Measurements from ENCODE around the gene SRBD1.
A peak's percentile ranks its signal among the peaks of the same experiment; 100 is the strongest.

SRBD1 gene

DNA sequence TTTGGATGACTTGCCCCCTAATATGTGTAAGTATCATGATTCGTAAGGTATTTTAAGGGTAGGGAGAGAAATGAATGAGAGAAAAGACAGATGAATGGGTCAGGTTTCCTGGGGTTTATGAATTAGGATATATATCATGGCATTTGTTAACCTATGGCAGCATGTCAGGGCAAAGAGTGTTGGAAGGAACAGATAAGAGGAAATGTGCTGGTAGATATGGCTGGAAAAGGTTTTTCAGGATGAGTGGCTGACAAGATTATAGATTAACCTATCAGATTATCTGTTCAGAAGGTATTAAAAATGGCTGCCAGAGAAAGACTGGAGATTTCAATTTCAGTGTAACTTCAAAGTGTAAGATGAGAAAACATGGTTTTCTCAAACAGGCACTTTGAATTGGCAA is 67.8 kb downstream of the SRBD1 start:
- no peak for DNase-seq

DNA sequence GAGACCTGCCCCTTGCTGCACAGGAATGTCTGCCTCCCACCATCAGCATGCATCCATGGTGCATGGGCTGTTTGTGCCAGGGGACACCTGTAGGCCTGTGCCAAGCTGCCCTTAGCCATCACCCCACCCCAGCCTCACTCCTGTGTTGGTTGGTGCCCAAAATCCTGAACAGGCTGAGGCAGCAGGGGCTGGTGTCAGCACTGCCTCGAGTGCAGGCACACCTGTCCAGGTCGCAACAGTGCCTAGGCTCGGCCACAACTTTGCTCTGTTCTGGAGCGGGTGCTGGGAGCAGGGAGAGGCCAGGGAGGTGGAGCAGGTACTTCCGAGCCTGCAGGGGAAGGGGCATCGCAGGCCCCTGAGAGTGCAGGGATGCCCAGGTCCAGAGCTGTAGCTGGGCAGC is 69.1 kb downstream of the SRBD1 start:
- DNase-seq: no peak

DNA sequence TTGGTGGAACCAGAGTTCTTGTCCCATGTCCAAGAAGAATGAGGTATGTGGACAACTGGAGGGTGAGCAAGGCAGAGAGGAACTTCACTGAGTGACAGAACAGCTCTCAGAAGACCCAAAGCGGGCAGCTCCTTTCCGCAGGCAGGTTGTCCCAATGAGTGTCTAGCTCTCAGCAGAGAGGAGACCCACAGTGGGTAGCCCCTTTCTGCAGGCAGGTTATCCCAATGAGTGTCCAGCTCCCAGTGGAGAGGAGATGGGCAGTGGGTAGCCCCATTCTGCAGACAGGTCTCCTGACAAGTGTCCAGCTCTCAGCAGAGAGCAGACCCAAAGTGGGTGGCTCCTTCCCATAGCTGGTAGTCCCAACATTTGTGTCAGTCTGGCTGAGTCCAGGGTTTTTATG is 69.6 kb downstream of the SRBD1 start:
- DNase-seq: no peak

DNA sequence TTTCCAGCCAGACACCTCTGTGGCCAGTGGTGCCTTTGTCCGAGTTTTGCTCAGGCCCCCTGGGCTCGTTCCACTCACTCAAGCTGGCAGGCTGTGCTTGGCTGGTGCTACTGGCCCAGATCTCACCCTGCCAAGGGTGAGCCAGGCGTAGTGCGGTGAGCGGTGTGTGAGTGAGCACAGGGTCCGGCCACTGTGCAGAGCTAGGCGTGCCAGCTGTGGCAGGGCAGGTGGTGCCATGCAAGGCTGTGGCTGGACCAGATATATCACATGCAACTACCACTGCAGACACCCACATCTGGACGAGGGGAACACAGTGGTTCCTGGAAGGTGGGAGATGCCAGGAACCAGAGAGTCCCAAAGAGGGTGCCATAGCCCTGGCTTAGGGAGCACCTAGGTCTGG is 70.1 kb downstream of the SRBD1 start:
- DNase-seq: no peak

DNA sequence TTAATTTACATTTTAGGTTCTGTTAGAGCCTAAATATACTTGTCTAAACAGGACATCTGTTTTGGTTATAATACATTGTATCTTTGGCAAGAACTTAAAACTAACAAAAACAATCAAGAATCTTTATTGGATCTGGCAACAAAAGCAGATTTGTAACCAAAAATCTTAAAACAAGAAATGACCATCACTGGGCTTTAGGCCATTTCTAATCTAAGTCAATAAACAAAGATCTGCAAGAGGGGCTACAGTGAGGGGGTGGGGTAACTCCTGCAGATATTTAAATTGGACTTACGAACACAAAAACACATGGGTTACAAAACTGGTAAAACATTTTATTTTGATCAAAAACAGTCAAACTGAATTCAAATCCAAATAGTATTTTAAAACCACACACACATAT is 77.3 kb downstream of the SRBD1 start:
- no peak for DNase-seq

DNA sequence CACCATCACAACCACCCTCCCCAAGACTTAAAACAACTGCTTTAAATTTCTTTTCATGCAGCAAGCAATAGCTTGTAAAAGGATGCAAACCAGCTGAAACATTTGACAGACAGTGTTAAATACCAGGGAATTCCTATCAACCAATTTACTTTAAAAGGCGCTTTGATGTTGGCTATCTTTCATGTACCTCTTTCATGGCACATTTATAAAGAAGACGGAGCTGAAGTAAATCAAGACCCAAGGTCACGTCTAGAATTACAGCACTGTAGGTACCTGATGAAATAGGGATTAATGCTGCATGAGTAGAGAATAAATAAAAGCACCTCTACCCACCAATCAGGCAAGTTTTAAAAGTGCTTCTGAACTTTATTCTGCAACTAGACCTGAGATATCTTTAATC is 78.9 kb downstream of the SRBD1 start:
- DNase-seq: no peak

DNA sequence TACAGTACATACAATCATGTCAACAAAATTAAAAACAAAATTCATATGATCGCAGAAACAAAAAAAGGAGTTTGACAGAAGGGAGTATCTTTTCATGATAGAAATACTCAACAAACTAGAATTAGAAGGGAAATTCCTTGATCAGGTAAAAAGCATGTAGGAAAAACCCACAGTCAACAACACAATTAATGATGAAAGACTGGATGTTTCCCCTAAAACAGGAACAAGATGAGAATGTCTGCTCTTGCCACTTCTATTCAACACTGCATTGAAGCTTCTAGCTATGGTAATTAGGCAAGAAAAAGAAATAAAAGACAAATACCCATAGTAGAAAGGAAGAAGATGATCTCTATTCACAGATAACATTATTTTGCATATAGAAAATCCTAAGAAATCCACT is 87.1 kb downstream of the SRBD1 start:
- DNase-seq: no peak

DNA sequence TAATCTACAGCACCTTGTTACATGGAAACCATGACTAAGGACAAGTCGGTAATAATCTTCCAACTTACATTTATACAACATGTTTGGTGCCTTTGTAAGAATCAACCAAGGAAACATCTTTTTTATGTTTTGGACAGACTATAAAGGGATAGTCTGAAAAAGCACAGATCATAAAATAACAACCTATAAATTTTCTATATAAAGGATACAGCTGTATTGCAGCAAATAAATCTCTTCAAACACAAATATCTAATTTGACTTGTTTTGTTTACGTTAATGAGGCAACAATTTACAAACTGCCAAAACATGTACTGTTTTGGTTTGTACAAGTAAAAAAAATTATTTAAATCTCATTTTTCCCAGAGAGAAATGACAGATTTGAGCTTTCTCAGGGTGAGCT is 92.5 kb downstream of the SRBD1 start:
- no peak for DNase-seq

DNA sequence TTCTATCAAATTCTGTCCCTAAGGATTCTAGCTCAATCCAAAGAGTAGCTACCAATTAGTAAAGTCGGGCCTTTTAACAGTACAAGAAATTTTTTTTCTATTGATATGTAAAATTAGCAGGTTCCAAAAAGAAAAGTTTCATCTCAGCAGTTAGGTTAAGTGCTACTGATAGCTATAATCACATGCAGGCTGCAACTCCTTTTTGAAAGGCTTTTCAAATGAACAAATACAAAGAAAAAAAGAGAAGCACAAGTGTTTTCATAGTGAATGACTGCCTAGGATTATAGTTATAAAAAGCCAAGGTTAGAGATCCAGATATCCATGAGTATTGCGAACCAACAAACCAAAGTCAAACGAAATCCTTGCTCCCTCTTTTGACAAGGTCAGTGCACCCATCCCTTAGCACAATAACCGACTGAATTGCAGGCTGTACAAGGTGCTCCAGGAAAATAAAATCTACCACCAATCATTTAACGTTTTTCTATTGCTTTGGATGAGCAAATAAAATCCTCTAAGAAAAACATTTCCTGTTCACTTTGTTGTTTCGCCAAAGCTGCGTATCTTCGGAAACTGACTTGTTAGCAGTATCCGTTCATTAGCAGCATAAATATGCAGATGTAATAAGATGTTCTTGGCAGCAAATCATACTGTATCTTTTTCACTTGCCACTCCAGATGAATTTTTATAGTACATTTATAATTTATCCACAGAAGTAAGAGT is 100.2 kb downstream of the SRBD1 start:
- DNase-seq: no peak

DNA sequence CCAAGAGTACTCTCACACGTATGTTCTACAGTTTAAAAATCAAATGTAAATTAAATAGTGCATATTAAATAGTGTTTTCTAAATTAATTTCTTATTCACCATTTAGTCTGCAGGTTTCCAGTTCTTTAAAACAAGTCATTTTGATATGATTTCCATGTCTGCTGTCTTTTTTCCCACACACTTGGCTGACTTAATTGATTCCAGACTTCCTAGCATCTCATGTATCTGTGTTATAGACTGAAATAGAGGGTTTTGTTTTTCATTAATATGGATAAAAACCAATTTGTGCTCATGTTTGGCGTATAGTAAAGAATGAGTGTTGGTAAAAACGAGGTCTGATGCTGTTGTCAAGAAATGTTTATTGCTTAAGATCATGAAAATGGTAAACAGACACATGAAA is 104.3 kb downstream of the SRBD1 start:
- no peak for DNase-seq

DNA sequence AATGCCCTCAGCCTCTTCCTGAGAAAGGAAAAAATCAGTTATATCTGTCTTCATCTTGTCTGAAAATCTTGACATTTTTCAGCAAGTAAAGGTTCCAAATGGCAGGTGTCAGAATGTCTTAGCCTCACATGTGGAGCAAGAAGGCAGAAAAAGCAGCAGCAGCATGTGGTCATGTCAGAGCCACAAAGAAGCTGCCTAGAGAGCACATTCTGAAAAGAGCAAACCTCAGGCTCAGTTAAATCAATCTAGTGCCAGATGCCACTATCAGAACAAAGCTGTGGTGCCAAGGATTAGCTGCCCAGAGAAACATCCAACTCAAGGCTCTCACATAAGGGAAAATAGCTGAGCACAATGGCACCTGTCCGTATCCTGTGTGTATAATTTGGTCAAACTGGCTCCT is 105.9 kb downstream of the SRBD1 start:
- no peak for DNase-seq

DNA sequence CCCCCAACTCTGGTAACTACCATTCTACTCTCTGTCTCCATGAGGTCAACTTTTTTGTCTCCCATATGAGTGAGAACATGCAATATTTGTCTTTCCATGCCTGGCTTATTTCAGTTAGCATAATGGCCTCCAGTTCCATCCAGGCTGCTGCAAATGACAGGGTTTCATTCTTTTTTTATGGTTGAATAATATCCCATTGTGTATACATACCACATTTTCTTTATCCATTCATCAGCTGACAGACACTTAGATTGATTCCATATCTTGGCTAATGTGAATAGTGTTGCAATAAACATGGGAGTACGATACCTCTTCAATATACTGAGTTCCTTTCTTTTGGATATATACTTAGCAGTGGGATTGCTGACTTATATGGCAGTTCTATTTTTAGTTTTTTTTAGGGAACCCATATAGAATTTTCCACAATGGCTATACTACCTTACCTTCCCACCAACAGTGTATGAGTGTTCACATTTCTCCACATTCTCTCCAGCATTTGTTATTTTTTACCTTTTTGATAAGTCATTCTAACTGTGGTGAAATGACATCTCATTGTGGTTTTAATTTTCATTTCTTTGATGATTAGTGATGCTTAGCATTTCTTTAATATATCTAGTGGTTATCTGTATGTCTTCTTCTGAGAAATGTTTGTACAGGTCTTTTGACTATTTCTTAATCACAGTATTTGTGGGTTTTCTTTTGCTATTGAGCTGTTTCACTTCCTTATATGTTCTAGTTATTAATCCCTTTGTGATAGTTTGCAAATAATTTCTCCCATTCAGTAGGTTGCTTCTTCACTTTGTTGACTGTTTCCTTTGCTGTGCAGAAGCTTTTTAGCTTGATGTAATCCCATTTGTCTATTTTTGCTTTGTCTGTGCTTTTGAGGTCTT is 112.2 kb downstream of the SRBD1 start:
- no peak for DNase-seq

DNA sequence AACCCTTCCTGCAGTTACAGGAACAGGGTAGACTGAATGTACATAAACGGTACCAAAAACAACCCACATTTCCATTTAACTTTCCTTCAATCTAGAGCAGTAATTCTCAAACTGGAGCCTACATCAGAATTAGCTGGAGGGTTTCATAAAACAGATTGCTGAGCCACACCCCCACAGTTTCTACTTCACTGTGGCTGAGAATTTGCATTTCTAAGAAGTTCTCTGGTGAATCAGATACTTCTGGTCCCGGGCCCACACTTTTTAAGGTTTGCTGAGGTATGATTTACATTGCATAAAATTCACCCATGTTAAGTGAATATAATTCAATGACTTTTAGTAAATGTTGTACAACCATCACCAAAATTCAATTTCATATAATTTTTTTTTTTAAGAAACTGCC is 113.7 kb downstream of the SRBD1 start:
- no peak for DNase-seq

DNA sequence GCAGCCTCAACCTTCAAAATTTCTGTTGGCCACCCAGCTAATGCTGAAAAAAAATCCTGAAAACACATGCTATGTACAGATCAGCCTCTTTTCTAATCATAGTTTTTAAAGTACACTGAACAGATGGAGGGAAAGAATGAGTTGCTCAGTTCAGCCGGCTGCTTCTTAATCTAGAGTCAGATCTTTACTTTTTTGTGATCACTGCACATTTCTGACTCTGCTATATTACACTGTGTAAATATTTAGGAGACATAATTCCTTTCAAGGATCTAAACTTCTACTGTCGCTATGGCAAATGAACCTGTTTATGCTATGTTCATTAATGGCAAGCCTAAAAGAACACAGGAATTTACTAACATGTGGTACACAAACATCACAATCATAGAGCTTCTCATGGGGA is 114.2 kb downstream of the SRBD1 start:
- no peak for DNase-seq

DNA sequence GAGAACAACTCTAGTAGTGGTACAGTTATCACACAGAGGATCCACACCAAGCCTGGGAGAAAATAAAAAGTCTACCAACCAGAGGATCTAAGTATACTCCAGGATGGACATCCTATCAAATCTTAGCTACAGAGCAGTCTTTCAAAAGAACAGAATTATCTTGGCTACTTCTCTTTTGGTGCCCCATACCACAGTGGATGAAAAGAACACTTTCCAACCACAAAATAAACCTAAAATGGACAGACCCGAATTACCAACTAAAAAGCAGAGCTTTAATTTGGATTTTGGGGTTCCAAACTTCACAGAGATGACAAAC is 116.1 kb downstream of the SRBD1 start:
- DNase-seq: no peak

DNA sequence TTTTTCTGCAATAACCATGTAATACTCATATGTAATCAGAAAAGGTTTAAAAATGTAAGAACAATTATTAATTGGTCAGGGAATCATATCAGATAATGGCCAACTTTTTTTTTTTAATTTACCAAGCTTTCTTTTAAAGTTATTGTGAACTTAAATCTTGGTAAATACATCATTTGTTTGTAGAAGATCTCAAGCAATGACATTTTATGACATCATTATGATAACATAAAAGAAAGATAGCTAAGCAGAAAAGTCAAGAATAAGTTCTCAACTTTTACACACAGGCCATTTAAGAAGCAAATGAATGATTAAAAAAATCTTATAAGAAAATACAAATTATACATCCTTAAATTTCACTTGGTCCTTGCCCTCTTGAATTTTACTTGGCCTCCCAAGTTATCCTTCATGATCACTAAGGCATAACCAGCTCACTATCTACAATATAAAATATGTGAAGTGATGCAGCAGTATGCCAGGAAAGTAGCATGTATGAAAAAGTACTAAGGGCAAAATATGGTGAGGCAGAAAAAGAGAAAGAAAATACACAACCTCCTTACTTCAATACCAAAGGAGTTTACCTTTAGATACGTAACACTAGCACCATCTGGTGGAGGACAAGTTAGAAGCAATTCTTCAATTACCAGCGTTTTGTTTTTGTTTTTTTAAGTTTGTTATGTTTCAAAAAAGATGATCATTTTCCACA is 116.6 kb downstream of the SRBD1 start:
- no peak for DNase-seq

DNA sequence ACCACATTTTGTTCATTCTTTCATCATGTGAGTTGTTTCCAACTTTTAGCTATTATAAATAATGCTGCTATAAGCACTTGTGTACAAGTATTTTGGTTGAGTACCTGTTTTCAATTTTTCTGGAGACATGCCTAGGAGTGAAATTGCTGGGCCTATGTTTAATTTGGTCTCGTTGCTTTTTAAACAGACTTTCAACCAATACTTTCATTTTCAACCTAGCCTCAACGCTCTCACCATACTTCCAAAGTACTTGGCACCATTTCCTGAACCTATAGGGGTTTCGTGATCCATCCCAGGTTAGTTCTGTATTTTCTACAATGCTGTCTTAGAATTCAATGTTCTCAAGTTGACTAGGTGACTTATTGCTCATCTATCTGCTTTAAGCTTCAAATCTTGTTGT is 126.1 kb downstream of the SRBD1 start:
- no peak for DNase-seq

DNA sequence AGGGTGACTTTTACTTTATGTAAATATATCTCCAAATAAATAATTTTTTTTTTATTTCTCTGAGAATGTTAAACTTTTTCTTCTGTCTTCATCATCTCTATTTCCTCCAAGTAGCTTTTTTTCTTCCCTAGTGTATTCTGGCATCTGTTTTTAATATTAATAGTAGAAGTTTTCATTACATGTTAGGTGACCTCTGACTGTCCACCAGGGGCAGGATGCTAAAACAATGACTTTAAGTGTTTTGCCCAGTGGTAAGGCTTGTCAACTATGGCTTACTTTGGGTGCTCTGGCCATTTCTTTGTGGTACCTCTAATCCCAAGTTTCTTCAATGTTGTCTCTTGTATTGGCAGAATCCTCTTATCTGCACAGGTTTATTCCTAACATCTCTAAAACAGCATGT is 127.1 kb downstream of the SRBD1 start:
- DNase-seq: no peak

DNA sequence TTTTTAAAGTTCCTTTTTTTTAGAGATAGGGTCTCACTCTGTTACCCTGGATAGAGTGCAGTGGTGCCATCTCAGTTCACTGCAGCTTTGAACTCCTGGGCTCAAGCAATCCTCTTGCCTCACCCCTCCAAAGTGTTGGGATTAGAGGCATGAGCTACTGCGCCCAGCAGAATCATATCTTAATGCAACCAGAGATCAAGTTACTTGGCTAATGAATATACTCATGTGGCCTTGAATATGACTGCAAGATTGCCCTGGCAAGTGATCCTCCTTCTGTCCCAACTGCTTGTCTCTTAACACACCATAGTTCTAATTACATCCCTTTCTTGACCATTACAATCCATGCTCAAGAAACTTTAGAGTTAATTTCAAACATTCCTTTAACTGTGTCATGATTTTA is 133.5 kb downstream of the SRBD1 start:
- no peak for DNase-seq

DNA sequence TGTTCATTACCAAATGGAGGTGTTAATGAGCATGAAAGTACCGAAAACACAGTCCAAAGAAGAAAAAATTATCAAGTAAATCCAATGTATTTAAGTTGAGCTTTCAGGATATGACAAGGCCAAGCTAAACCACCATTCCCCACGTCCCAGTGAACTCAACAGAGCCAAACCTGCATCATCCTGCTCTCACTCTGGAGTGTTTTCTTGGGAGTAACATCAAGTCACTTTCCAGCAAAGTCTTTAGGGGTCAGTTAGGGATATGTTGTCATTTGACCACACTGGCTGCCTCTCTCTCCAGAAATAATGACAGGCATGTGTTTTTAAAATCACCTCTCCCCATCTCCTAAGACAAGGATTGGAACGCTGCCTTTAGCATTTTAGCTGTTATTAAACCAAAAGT is 140.5 kb downstream of the SRBD1 start:
- DNase-seq: peak; percentile 75

DNA sequence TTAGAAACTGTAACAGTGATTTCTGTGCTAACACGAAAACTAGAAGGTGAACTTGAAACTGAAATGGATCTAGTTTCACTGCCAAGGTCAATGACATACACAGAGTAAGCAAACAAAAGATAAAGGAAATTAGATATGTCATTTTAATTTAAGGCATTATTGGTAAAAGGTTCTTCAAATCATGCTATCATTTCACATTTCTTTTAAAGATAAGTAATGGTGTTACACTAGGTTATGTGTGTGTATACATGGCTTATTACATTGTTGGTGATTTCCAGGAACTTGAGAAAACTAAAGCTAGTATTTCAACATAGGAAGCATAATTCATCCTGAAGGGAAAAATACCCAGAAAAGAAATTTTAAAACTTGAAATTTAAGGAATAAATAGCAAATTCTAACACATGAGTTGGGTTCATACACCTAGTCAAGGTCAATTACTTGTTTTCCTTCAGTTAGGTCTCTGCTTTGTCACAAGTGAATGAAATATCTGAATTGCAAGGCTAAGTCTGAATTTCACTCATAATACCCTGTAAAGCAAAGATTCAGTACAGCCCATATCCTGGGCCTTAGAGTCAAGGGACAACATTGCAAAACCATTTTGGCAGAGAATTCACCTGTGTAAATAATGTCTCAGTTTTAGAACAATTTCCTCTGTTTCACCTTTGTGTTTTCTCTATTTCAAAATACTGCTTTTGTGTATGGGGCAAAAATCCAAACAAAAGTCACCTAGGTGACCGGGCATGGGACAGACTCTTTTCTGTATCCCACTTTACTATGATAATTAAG is 141.6 kb downstream of the SRBD1 start:
- DNase-seq: no peak

DNA sequence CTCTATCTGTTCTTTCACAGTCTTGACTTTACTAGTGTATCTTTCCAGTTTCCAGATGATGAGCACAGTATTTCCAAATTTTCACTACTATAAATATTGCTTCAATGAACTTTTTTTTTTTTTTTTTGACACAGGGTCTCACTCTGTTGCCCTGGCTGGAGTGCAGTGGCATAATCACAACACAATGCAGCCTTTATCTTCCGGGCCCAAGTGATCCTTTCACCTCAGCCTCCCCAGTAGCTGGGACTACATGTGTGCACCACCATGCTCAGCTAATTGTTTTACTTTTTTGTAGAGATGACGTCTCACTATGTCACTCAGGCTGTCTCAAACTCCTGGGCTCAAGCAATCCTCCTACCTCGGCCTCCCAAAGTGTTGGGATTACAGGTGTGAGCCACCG is 142.8 kb downstream of the SRBD1 start:
- DNase-seq: no peak

DNA sequence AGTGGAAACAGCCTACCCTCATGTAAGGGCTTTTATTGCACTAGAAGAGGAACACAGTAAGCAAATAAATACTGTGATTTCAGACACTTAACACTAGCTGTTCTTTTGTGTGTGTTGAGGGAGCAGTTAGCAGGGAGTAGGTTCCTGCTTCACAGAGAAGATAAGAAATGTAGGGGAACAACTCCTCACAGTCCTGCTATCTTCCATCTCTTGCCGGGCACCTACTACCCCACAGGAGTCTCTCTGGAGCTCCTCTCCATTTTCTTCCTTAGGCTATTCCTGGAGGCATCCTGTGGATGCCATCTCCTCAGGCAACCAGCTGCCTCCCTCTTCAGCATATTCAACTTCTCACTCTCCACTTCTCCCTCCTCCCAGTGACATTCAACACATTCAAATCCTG is 145.0 kb downstream of the SRBD1 start:
- no peak for DNase-seq
